Stromal cell of bone marrow (primary cell): ENCODE data around the gene CHST5.
"Not testable (repeated sequence)": the region's sequence is repeated elsewhere in the genome, so short reads cannot be mapped to it uniquely, and the experiment has no call there.

ENCODE experiments used
- DNase-seq: peaks from one replicate; pipeline ENCODE4 v3.0.0-alpha.2; 2012; ENCODE audit warnings: low read depth

The CHST5 gene

GRCh38 chr16:75550211-75550662 lies 14.3 kb upstream of the CHST5 start:
- DNase-seq = no peak

GRCh38 chr16:75548456-75548855 lies 12.5 kb upstream of the CHST5 start:
- not testable (repeated sequence) for DNase-seq

- no peak for DNase-seq
These were observed 10.4 kb upstream of the CHST5 start for GRCh38 chr16:75546293-75546692.

DNA sequence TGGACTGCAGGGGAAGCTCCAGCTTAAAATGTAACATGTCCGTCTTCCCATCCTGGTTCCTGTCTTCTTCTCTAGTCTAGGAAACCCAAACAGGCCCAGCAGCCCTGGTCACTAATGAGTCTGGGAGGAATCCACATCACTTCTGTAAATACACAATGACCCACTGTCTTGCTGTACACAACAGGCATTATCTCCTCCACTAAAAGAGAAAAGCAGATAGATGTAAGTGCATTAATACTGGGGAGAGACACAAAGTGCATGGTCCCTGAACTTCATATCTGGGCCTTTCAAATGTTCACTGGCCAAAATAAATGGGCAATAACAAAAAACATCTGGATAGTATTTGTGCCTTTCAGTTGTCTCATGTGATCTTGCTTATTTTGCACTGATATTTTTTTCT lies 10.0 kb upstream of the CHST5 start:
- not testable (repeated sequence) for DNase-seq

- DNase-seq = not testable (repeated sequence)
These were observed 6.6 kb upstream of the CHST5 start for GRCh38 chr16:75542462-75542861.

DNA sequence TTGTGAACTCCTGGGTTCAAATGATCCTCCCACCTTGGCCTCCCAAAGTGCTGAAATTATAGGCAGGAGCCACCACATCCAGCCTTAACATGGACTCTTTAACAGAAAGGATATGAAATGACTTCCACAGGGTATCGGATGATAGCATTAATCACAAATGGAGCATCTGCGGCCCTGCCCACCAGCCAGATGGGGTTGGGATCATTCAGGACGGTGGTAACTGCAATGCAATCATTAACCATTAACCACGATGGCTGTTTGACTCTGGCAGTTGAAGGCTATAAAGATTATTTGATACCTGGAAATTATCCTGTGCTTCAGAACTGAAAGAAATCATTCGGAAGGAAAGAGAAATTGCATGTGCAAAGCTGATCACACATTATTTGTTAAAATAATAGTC lies 5.3 kb upstream of the CHST5 start:
- no peak for DNase-seq

DNA sequence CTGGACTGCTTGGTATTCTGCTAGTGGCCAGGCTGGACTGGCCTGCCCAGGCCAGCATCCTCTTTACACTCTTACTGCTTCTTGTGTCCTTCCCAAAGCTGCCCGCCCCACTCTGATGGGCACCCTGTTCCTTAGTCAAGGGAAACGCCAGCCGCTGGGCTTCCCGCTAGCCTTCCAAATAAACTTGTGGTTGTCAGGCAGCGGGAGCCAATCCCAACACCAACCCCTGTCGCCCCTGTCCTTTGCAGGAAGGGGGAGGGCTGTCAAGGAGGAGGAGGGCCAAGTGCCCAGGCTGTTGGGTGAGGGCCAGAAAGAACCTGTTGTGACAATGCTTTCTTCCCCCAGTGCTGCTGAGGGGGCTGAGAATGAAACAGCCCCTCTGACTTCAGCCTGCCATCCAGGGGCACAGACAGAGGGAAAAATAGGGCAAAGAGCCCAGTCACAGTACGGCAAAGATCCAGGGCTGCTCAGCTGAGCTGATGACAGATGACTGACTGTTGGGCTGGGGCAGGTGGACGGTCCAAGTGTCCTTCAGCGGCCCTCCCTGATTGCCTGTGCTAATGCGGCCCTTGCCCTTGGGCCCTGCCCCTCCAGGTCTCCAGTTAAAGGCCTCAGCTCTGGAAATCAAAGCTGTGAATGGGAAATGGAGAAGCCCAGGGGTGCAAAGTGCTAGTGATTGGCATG lies 3.1 kb upstream of the CHST5 start:
- not testable (repeated sequence) for DNase-seq

GRCh38 chr16:75537776-75538175 lies 1.9 kb upstream of the CHST5 start:
- DNase-seq = no peak

DNA sequence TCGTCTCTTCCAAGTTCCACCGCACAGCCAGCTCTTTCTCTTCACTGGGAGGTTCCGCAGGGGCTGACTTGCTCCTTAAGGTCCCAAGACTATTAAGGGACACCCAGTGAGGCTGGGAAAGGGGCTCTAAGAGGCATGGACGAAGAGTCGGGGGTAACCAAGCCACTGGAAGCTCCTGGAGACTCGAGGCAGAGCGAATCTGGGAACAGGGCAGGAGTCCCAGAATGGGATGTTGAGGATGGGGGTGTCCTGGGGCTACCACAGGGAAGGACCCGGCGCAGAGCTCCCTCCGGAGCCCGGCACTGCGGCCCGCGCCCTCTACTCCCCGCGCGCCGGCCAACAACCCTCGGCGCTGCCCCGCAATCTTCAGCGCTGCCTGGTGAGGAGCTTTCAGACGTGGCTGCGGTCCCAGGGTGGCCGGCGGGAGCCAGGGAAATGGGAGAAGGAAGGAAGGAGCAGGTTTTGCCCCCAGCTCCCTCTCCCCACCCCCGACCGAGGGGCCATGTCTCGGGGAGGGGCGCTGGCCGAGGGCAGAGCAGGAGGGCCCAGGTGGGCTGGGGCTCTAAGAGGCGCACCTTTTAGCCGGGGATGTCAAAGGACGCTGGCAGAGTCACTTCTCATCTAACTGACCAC lies 581 bp downstream of the CHST5 start:
- DNase-seq = no peak

GRCh38 chr16:75534560-75535205 lies 1.2 kb downstream of the CHST5 start:
- DNase-seq = no peak

DNA sequence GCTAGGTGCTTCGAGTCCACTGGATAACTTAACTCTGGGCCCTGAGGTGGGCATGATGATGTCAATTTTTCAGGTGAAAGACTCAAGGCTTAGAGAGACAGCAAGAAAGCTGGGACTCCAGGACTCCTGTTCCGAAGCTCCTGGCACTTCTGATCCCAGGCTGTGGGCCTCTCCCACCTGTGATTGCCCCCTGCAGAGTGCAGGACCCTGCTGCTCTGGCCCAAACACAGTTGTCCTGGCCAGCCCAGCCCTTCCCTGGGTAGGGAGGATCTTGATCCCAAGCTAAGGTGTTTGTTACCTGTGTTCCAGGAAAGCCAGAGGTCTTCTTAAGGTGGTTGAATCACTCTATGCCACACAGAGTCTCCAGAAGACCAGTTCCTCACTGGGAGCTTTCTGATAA lies 3.1 kb downstream of the CHST5 start:
- no peak for DNase-seq

DNA sequence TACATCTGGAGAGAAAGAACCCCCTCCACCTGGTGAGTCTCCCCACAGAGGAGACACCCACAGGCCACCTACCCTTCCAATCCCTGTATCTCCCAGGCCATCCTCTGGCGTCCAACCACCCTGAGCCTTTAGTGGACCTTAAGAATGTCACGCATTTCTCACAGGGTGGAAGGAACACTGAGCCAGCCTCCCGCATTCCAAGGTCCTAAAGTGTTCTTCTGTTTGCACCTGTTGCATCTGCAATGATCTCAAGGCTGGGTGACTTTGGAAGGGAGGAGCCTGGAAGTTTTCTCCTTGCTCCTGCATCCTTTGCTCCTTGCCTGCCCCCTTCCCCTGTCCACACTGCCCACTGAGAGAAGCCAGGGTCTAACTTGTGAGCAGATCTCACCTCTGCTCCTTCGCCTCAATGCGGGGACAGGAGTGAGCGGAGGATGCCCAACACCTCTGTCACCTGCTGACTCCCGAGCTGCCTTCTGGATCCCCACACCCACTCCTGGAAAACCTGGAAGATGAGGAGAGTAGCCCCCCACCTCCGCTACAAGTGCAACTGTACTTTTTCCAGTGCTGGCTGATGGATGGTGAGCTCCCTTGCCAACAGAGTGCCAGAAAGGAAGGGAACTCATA lies 3.7 kb downstream of the CHST5 start:
- DNase-seq = no peak

DNA sequence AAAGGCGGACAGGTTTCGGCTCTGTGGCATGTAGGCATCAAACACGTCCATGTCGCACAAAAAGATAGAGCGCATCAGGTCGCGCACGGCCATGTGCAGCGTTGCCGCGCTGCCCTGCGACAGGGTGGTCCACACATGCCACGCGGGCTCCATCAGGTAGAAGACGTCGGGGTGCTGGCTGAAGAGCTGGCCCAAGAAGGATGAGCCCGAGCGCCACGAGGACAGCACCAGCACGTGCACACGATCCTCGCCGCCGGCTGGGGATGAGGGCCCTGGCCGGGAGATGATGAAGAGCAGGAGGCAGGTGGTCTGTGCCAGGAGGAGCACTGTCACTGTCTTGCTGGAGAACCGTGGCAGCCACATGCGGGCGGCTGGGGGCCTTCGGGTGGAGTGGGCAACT lies 5.9 kb downstream of the CHST5 start:
- no peak for DNase-seq

- no peak for DNase-seq
These were observed 6.6 kb downstream of the CHST5 start for GRCh38 chr16:75529056-75529905.

DNA sequence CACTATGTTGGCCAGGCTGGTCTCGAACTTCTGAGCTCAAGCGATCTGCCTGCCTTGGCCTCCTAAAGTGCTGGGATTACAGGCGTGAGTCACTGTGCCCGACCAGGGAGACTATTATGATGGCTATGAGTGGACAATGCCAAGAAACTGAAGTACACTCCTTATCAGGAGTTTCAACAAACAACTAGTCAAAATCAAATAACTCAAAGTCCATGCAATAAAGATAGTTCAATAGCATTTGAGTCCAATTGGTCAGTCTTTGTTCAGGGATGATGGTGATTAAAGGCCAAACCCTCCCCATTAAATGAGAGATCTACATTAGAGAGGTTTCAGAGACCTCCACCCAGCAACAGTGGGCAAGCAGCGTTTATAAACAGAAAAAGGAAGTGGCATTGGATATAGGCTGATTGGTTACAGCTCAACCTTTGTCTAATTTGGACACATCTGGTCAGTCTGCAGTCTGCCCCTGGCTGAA lies 8.0 kb downstream of the CHST5 start:
- DNase-seq = no peak

DNA sequence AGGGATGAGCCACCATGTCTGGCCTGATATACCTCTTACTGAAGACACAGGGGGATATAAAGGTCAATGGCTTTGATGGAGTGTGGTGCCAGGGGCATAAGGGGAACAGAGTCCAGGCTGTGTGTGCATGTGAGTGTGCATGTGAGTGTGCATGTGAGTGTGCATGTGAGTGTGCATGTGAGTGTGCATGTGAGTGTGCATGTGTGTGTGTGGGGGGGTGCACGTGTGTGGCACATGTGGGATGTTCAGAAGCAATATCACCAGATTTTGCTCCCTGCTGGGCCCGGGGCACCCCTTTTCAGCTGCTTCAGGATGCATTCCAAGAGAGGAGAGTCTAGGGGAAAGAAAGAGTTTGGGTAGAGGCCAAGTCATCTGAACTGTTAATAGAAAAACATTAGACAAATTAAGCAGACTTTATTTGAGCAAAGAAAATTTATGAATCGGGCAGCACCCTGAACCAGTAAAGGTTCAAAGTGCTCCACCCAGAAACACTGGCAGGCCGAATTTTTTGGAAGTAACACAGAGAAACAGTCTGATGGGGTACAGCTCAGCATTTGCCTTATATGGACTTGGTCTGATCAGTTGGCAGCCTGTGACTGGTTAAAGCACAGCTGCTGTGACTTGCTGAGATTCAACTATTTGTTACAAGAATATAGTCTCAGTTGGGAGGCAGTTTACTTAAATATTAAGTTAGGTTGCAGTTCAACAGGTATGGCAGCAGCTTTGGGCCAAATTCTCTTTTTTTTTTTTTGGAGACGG lies 9.7 kb downstream of the CHST5 start:
- DNase-seq = no peak

DNA sequence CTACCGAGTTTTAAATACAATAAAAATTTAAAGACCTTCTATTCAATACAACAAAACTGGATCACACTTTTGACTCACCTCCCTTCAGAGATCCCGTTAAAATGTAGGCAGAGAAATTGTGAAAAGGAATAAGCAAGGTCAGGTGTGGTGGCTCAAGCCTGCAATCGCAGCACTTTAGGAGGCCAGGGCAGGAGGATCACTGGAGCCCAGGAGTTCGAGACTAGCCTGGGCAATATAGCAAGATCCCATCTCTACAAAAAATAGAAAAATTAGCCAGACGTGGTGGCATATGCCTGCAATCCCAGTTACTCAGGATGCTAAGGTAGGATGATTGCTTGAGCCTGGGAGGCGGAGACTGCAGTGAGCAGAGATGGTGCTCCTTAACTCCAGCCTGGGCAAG lies 16.7 kb downstream of the CHST5 start:
- DNase-seq = no peak

GRCh38 chr16:75516189-75516966 lies 19.5 kb downstream of the CHST5 start:
- DNase-seq = not testable (repeated sequence)

DNA sequence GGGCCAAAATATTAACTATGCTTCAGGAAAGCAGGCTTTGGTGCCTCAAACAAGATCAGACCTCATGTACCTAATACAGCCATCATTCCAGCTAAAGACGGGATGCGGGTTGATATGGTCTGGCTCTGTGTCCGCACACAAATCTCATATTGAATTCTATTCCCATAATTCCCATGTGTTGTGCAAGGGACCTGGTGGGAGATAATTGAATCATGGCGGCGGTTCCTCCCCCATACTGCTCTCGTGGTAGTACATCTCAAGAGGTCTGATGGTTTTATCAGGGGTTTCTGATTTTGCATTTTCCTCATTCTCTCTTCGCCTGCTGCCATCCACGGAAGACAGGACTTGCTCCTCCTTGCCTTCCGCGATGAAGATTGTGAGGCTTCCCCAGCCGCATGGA lies 21.6 kb downstream of the CHST5 start:
- no peak for DNase-seq

- DNase-seq = peak; percentile 93
These were observed 29.3 kb downstream of the CHST5 start for GRCh38 chr16:75506574-75506973.
